Uterus (tissue), 4 donors: ENCODE measurements around the gene NUP188. TPM values are rescaled to one million over a fixed set of nuclear protein-coding genes. Genes with fewer than 3 reads are reported as not detected.
A peak's percentile ranks its signal among the peaks of the same experiment; 100 is the strongest.

Source experiments
- DNase-seq, 2 donors: peaks; one replicate each; pipeline ENCODE4 v3.0.0-alpha.2; 2019 to 2020
- H3K27ac ChIP-seq, 2 donors: fragments of 200-600 bp; sonication (generic); 1 replicate in 1 of 2; 2 replicates in 1 of 2; pipeline ENCODE4 v1.5.1; 2016 to 2018
- H3K27me3 ChIP-seq, 2 donors: fragments of 200-600 bp; sonication (generic); one replicate each; pipeline ENCODE4 v1.5.1; 2018 to 2019; ENCODE audit warnings: control low read depth in 1 of 2
- H3K36me3 ChIP-seq, 2 donors: fragments of 200-600 bp; sonication (generic); one replicate each; pipeline ENCODE4 v1.5.1; 2019; ENCODE audit warnings: control low read depth in 1 of 2
- H3K4me1 ChIP-seq, 2 donors: fragments of 200-600 bp; sonication (generic); one replicate each; pipeline ENCODE4 v1.5.1; 2018 to 2019; ENCODE audit warnings: control low read depth in 1 of 2
- H3K4me3 ChIP-seq, 2 donors: fragments of 200-600 bp; sonication (generic); 1 replicate in 1 of 2; 2 replicates in 1 of 2; pipeline ENCODE4 v1.5.1; 2018 to 2019; ENCODE audit warnings: mild to moderate bottlenecking in 1 of 2
- H3K9me3 ChIP-seq, 2 donors: fragments of 200-600 bp; sonication (generic); one replicate each; pipeline ENCODE4 v1.5.1; 2019; ENCODE audit warnings: control low read depth in 1 of 2
- CTCF ChIP-seq, 4 experiments: fragments of 200-600 bp in 2 of 4; fragments of 450-650 bp in 2 of 4; sonication (generic) in 2 of 4; IDR thresholded peaks; one replicate each; pipeline ENCODE4 v1.5.1; 2016 to 2019; ENCODE audit warnings: antibody characterized with exemption in 4 of 4, mild to moderate bottlenecking in 2 of 4, moderate library complexity in 1 of 4
- POLR2A ChIP-seq, 2 donors: fragments of 450-650 bp; IDR thresholded peaks; one replicate each; pipeline ENCODE4 v1.6.1; 2016; ENCODE audit warnings: antibody characterized with exemption in 2 of 2, mild to moderate bottlenecking in 1 of 2, moderate library complexity in 1 of 2
- intact Hi-C: fragments of 100-400 bp; cut with DNase I; formaldehyde crosslinking; loops from one replicate; pipeline ENCODE4 v1.15.1; 2023; ENCODE audit warnings: low total_unique reads
- total RNA-seq, 4 donors: library from RNA; depleted of rRNA in 3 of 4; stranded (reverse); fragments of >200 nt in 3 of 4; gene quantifications; one replicate each; pipeline versions ENCODE4 v1.1.0 to v1.2.4, GENCODE V29; 2014 to 2023
- donor health status: DM: yes; HTN: yes; CAD: no.

Gene NUP188
- total RNA-seq, 4 donors from 2014 or later: 21.5 to 75.4 (median 36.9) TPM

GRCh38 chr9:129026442-129027223 lies 79.1 kb downstream of the NUP188 start:
- peaks cover 0 to 13% of the 10 kb centered on the region in 2 donors for H3K4me1 ChIP-seq
- no peaks in the 10 kb centered on the region for H3K36me3 ChIP-seq
- H3K4me3 ChIP-seq: peak overlapping the region in 1 of 2 donors; percentile 85
- intact Hi-C loops: no loop called here
- peak in 1 of 2 donors; percentile 32 for DNase-seq
- TF ChIP-seq POLR2A (IDR thresholded peaks at IDR 0.05) (no peak), CTCF (IDR thresholded peaks at IDR 0.05) (no peak)
- H3K27ac ChIP-seq: peak overlapping the region; percentile 64 to 67
- H3K27me3 ChIP-seq: no peaks in the 10 kb centered on the region
- no peaks in the 10 kb centered on the region for H3K9me3 ChIP-seq

GRCh38 chr9:129027224-129027684 lies 79.8 kb downstream of the NUP188 start:
- Histone ChIP-seq H3K4me1 (peaks cover 0 to 13% of the 10 kb centered on the region in 2 donors), H3K27me3 (no peaks in the 10 kb centered on the region), H3K36me3 (no peaks in the 10 kb centered on the region), H3K4me3 (peak overlapping the region; percentile 71 to 85), H3K9me3 (no peaks in the 10 kb centered on the region), H3K27ac (peak overlapping the region; percentile 67 to 83)
- TF ChIP-seq CTCF (IDR thresholded peaks at IDR 0.05) (no peak), POLR2A (IDR thresholded peaks at IDR 0.05) (no peak)
- intact Hi-C loops: no loop called here
- no peak for DNase-seq

- TF ChIP-seq POLR2A (IDR thresholded peaks at IDR 0.05) (no peak), CTCF (IDR thresholded peaks at IDR 0.05) (no peak)
- Histone ChIP-seq H3K9me3 (no peaks in the 10 kb centered on the region), H3K4me1 (peaks cover 0 to 13% of the 10 kb centered on the region in 2 donors), H3K27ac (peak overlapping the region; percentile 67 to 83), H3K36me3 (no peaks in the 10 kb centered on the region), H3K4me3 (peak overlapping the region; percentile 71 to 85), H3K27me3 (no peaks in the 10 kb centered on the region)
- peak in 1 of 2 donors; percentile 67 for DNase-seq
- intact Hi-C loops: no loop called here
These were observed 80.2 kb downstream of the NUP188 start for GRCh38 chr9:129027685-129028191.

GRCh38 chr9:129028192-129028966 lies 80.9 kb downstream of the NUP188 start, which contains the start of gene SH3GLB2:
TSS of gene SH3GLB2 (minus strand) at chr9:129028331. CDS start at chr9:129028154, 177 bp downstream.
- Histone ChIP-seq H3K4me1 (peaks cover 0 to 13% of the 10 kb centered on the region in 2 donors), H3K36me3 (no peaks in the 10 kb centered on the region), H3K27me3 (no peaks in the 10 kb centered on the region), H3K9me3 (no peaks in the 10 kb centered on the region), H3K4me3 (peak within 1 kb of the TSS; percentile 71 to 85), H3K27ac (peak within 1 kb of the TSS; percentile 67 to 83)
- TF ChIP-seq POLR2A (IDR thresholded peaks at IDR 0.05) (peak in 1 of 2 donors; percentile 67), CTCF (IDR thresholded peaks at IDR 0.05) (peak; percentile 77 to 95 (median 90))
- DNase-seq: peak; percentile 94 to 97
- intact Hi-C loops: no loop called here
